Gastroesophageal sphincter (tissue), 4 donors: ENCODE measurements around the gene ELL. TPM values are rescaled to one million over a fixed set of nuclear protein-coding genes. Genes with fewer than 3 reads are reported as not detected.
A peak's percentile ranks its signal among the peaks of the same experiment; 100 is the strongest.

Source experiments
- ATAC-seq: fragments of 150-250 bp; one replicate; pipeline ENCODE4 v1.9.1; 2016; ENCODE audit warnings: mild to moderate bottlenecking, moderate library complexity
- H3K27ac ChIP-seq, 4 donors: fragments of 200-600 bp; sonication (generic) in 3 of 4; 1 replicate in 3 of 4; 2 replicates in 1 of 4; pipeline ENCODE4 v1.5.1; 2016 to 2019
- H3K27me3 ChIP-seq: fragments of 200-600 bp; sonication (generic); one replicate; pipeline ENCODE4 v1.5.1; 2019
- H3K36me3 ChIP-seq, 2 donors: fragments of 200-600 bp; sonication (generic); one replicate each; pipeline ENCODE4 v1.5.1; 2019; ENCODE audit warnings: control low read depth in 1 of 2
- H3K4me1 ChIP-seq, 3 donors: fragments of 200-600 bp; sonication (generic); 1 replicate in 2 of 3; 2 replicates in 1 of 3; pipeline ENCODE4 v1.5.1; 2016 to 2019; ENCODE audit warnings: control low read depth in 2 of 3
- H3K4me3 ChIP-seq, 2 donors: fragments of 200-600 bp; sonication (generic); one replicate each; pipeline ENCODE4 v1.5.1; 2019; ENCODE audit warnings: mild to moderate bottlenecking in 1 of 2, moderate library complexity in 1 of 2
- H3K9me3 ChIP-seq, 3 donors: fragments of 200-600 bp; sonication (generic); one replicate each; pipeline ENCODE4 v1.5.1; 2017 to 2019; ENCODE audit warnings: control low read depth in 2 of 3
- EP300 ChIP-seq: sonication (generic); formaldehyde crosslinking; IDR thresholded peaks from one replicate; pipeline ENCODE4 v1.6.1; 2017; ENCODE audit warnings: antibody characterized with exemption, mild to moderate bottlenecking
- POLR2A ChIP-seq, 2 donors: fragments of 450-650 bp; IDR thresholded peaks; one replicate each; pipeline ENCODE4 v1.6.1; 2017; ENCODE audit warnings: antibody characterized with exemption in 2 of 2, mild to moderate bottlenecking in 2 of 2, moderate library complexity in 1 of 2
- POLR2AphosphoS5 ChIP-seq: sonication (generic); formaldehyde crosslinking; IDR thresholded peaks from one replicate; pipeline ENCODE4 v1.6.1; 2017; ENCODE audit warnings: antibody characterized with exemption
- WGBS, 2 donors: methylation state at CpG; one replicate each; pipeline ENCODE4 v1.1.5; 2018; ENCODE audit warnings: low coverage in 1 of 2; 5-methylcytosine and 5-hydroxymethylcytosine counted together
- total RNA-seq, 4 donors: library from RNA; depleted of rRNA; stranded (reverse); fragments of >200 nt; gene quantifications; one replicate each; pipeline ENCODE4 v1.1.0, GENCODE V29; 2016
- TF ChIP-seq, protein P1 (sequence below), 4 experiments: fragments of 200-600 bp in 2 of 4; fragments of 450-650 bp in 2 of 4; sonication (generic) in 1 of 4; IDR thresholded peaks; one replicate each; pipeline ENCODE4 v1.5.1; 2017 to 2019; ENCODE audit warnings: antibody characterized with exemption in 4 of 4, mild to moderate bottlenecking in 2 of 4, moderate library complexity in 2 of 4

The ELL gene
- total RNA-seq, 4 donors from 2014 or later = 12.5 to 19.0 (median 14.7) TPM

- no peaks in the 10 kb centered on the region for H3K27me3 ChIP-seq
- peaks cover 0 to 40% (median 13%) of the 10 kb centered on the region in 3 donors for H3K4me1 ChIP-seq
- H3K27ac ChIP-seq = peak overlapping the region in 3 of 4 donors; percentile 96 to 100 (median 99)
- 1 to 17% methylated on average over 3 to 24 of the region's 51 CpGs for WGBS, 2 donors
- H3K9me3 ChIP-seq = no peaks in the 10 kb centered on the region
- peak; percentile 93 for ATAC-seq
- no peak for TF ChIP-seq EP300
- peak; percentile 19 for TF ChIP-seq POLR2AphosphoS5
- TF ChIP-seq, protein P1, sequence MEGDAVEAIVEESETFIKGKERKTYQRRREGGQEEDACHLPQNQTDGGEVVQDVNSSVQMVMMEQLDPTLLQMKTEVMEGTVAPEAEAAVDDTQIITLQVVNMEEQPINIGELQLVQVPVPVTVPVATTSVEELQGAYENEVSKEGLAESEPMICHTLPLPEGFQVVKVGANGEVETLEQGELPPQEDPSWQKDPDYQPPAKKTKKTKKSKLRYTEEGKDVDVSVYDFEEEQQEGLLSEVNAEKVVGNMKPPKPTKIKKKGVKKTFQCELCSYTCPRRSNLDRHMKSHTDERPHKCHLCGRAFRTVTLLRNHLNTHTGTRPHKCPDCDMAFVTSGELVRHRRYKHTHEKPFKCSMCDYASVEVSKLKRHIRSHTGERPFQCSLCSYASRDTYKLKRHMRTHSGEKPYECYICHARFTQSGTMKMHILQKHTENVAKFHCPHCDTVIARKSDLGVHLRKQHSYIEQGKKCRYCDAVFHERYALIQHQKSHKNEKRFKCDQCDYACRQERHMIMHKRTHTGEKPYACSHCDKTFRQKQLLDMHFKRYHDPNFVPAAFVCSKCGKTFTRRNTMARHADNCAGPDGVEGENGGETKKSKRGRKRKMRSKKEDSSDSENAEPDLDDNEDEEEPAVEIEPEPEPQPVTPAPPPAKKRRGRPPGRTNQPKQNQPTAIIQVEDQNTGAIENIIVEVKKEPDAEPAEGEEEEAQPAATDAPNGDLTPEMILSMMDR (IDR thresholded peaks at IDR 0.05) = peak in 2 of 4 experiments; percentile 21 to 28
- TF ChIP-seq POLR2A (IDR thresholded peaks at IDR 0.05) = no peak
- H3K36me3 ChIP-seq = no peaks in the 10 kb centered on the region
- peak overlapping the region; percentile 76 to 89 for H3K4me3 ChIP-seq
These were observed 423 bp upstream of the ELL start for GRCh38 chr19:18522124-18522861.

- H3K36me3 ChIP-seq = no peaks in the 10 kb centered on the region
- no peaks in the 10 kb centered on the region for H3K27me3 ChIP-seq
- H3K4me3 ChIP-seq = peak overlapping the region; percentile 76 to 89
- no peak for ATAC-seq
- H3K4me1 ChIP-seq = peaks cover 0 to 51% (median 19%) of the 10 kb centered on the region in 3 donors
- H3K27ac ChIP-seq = peak overlapping the region; percentile 86 to 100 (median 98)
- H3K9me3 ChIP-seq = no peaks in the 10 kb centered on the region
- WGBS, 2 donors = 0% methylated on average over 3 to 6 of the region's 41 CpGs
- TF ChIP-seq POLR2A (IDR thresholded peaks at IDR 0.05) = no peak
- TF ChIP-seq, protein P1 (IDR thresholded peaks at IDR 0.05) = peak in 2 of 4 experiments; percentile 2 to 9
These were observed 800 bp downstream of the ELL start for GRCh38 chr19:18520848-18521691.

DNA sequence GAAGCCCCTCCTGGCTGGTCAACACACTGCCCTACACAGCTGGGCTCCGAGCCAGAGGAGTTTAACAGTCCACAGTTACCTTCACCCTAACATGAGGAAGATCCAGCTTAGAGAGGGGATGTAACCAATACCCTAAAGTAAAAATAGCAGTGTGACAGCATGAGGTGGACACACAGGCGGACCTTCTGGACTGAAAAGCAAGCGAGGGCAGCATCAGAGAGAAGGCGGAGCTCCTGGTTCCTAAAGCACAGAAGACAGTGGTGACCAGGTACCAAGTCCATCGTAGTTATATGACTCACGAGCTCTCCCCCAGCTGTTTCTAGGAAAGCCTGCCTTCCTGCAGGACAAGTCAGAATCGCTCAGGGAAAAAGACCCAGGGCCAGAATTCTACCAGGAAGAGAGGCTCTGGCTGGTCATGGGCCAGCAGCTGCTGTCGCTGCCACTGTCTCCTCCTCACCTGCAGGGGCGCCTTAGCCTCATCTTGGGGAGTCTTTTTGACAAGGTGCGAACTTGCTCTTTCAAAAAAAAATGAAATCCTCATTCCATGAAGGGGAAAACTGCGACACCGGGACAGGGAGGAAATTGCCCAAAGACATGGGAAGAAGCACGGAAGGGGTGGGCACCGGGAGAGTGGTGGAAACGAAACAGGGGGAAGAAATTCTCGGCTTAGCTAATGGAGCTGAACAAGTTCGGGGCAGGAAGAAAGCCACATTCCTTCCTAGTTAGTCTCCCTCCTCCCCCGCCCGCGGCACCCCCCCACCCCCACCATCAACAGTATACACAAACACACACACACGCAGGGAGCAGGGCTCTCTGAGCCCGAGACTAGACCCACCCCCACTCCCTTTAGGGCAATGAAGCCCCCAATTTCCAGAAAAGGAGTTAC lies 1.7 kb downstream of the ELL start:
- Histone ChIP-seq H3K36me3 (no peaks in the 10 kb centered on the region), H3K4me1 (peaks cover 0 to 60% (median 27%) of the 10 kb centered on the region in 3 donors), H3K9me3 (no peaks in the 10 kb centered on the region), H3K27ac (peak overlapping the region; percentile 86 to 100 (median 98)), H3K4me3 (peak overlapping the region; percentile 76 to 89), H3K27me3 (no peaks in the 10 kb centered on the region)
- 0 to 7% methylated on average over 6 to 17 of the region's 22 CpGs for WGBS, 2 donors
- TF ChIP-seq POLR2A (IDR thresholded peaks at IDR 0.05) (no peak), POLR2AphosphoS5 (peak; percentile 69)
- TF ChIP-seq, protein P1 (IDR thresholded peaks at IDR 0.05) = peak in 3 of 4 experiments; percentile 60 to 66 (median 66)
- ATAC-seq = no peak

DNA sequence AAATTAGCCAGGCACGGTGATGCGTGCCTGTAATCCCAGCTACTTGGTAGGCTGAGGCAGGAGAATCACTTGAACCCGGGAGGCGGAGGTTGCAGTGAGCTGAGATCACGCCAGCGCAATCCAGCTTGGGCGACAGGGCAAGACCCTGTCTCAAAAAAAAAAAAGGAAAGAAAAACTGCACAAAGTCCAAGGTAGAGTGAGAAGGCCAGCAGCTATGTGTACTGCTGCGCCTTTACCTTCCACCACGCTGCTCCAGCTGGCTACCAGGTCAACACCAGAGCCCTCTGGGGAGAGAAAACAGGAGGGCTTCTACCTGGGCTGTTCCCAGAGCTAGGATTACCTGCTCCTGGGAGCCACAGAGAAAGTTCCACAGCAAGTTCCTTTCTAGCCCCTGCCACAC lies 3.2 kb downstream of the ELL start:
- Histone ChIP-seq H3K4me1 (peaks cover 0 to 75% (median 41%) of the 10 kb centered on the region in 3 donors), H3K27me3 (no peaks in the 10 kb centered on the region), H3K36me3 (no peaks in the 10 kb centered on the region), H3K27ac (peak overlapping the region in 3 of 4 donors; percentile 37 to 99 (median 96)), H3K9me3 (no peaks in the 10 kb centered on the region), H3K4me3 (no peak overlapping the region)
- TF ChIP-seq POLR2AphosphoS5 (no peak), POLR2A (IDR thresholded peaks at IDR 0.05) (no peak), EP300 (no peak)
- TF ChIP-seq, protein P1 (IDR thresholded peaks at IDR 0.05) = no peak
- WGBS, 2 donors = 96 to 100% methylated on average over 4 to 9 of the region's 9 CpGs
- ATAC-seq = no peak
